ENCODE data around the gene PADI6.

GRCh38 chr1:17409391-17409811 is 37.4 kb downstream of the PADI6 start:
- TF ChIP-seq, protein P1, sequence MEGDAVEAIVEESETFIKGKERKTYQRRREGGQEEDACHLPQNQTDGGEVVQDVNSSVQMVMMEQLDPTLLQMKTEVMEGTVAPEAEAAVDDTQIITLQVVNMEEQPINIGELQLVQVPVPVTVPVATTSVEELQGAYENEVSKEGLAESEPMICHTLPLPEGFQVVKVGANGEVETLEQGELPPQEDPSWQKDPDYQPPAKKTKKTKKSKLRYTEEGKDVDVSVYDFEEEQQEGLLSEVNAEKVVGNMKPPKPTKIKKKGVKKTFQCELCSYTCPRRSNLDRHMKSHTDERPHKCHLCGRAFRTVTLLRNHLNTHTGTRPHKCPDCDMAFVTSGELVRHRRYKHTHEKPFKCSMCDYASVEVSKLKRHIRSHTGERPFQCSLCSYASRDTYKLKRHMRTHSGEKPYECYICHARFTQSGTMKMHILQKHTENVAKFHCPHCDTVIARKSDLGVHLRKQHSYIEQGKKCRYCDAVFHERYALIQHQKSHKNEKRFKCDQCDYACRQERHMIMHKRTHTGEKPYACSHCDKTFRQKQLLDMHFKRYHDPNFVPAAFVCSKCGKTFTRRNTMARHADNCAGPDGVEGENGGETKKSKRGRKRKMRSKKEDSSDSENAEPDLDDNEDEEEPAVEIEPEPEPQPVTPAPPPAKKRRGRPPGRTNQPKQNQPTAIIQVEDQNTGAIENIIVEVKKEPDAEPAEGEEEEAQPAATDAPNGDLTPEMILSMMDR (IDR thresholded peaks at IDR 0.05; ENCODE audit: low read depth, low read length): no peak
- TF ChIP-seq EZH2phosphoT487 (IDR thresholded peaks at IDR 0.05; ENCODE audit: low read depth): no peak

Measured in OCI-LY3 (cell line).